ENCODE measurements around the gene HIGD2A. TPM values are rescaled to one million over a fixed set of nuclear protein-coding genes. Genes with fewer than 3 reads are reported as not detected.

The HIGD2A gene
- total and polyA plus RNA-seq, 9 of the 15 experiments (the other 6 are each of a cell fraction or from before 2014, with no cell fraction given), result 94.7 to 264 (median 163) TPM

DNA sequence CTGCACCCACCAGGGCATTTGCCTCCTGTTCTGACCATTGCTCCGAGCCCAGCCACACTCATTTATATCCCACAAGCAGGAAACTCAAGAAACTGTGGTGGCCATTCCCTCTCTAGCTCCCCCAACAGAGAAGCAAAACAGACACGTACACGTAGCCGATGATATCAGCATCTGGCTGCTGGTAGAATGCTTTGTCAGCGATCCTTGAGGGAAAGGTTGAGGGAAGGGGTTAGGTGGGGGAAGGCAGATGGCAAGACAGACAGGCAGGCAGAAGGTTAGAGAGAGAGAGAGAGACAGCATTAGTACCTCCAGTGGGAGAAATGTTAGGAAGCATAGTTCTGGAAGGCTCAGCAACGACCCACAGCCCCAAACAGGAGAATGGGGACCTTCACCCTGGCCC, 7.8 kb downstream of the HIGD2A start (continued):
- TF ChIP-seq PRPF4 (IDR thresholded peaks at IDR 0.05; ENCODE audit: insufficient read depth, low read depth, low read length, poor library complexity, severe bottlenecking) (no peak), NR3C1 (CRISPR knock-in tag; IDR thresholded peaks at IDR 0.05) (no peak), OTX1 (CRISPR knock-in tag; IDR thresholded peaks at IDR 0.05) (no peak), MCM5 (IDR thresholded peaks at IDR 0.05; ENCODE audit: low read depth) (no peak), TAF1 (IDR thresholded peaks at IDR 0.05; ENCODE audit: control insufficient read depth, extremely low read depth, insufficient read depth, low read length, severe bottlenecking) (no peak), ZNF316 (IDR thresholded peaks at IDR 0.05) (peak; percentile 100), FOS (IDR thresholded peaks at IDR 0.05; ENCODE audit: extremely low read depth, insufficient read length) (no peak), L3MBTL2 (IDR thresholded peaks at IDR 0.05) (peak; percentile 36; the same call in 1 of the 2 replicates), CBFA2T3 (IDR thresholded peaks at IDR 0.05) (peak; percentile 26; the same call in 1 of the 2 replicates), RFX1 (IDR thresholded peaks at IDR 0.05) (no peak), TSC22D4 (tag; IDR thresholded peaks at IDR 0.05) (no peak), EWSR1 (IDR thresholded peaks at IDR 0.05; ENCODE audit: borderline replicate concordance, low read depth, partially characterized antibody) (no peak), ZFP36 (IDR thresholded peaks at IDR 0.05; ENCODE audit: low read depth, low read length, partially characterized antibody) (no peak), PRMT5 (CRISPR knock-in tag; IDR thresholded peaks at IDR 0.05) (no peak), MYNN (IDR thresholded peaks at IDR 0.05) (no peak), MYNN (CRISPR knock-in tag; IDR thresholded peaks at IDR 0.05) (no peak), ZNF707 (CRISPR knock-in tag; conservative IDR thresholded peaks at IDR 0.05) (no peak), NR2C2 (CRISPR knock-in tag; IDR thresholded peaks at IDR 0.05) (no peak), NR2C2 (tag; IDR thresholded peaks at IDR 0.05) (no peak), HNRNPLL (IDR thresholded peaks at IDR 0.05; ENCODE audit: low read depth, low read length, poor library complexity, severe bottlenecking) (no peak), NFE2L1 (tag; IDR thresholded peaks at IDR 0.05; ENCODE audit: borderline replicate concordance, low read depth) (no peak), ZNF124 (CRISPR knock-in tag; IDR thresholded peaks at IDR 0.05) (no peak), NFXL1 (CRISPR knock-in tag; IDR thresholded peaks at IDR 0.05) (no peak), ATF1 (CRISPR knock-in tag; IDR thresholded peaks at IDR 0.05) (no peak), ATF1 (tag; IDR thresholded peaks at IDR 0.05) (peak; percentile 85), RFX7 (CRISPR knock-in tag; IDR thresholded peaks at IDR 0.05) (no peak)
- TF ChIP-seq, protein P1, sequence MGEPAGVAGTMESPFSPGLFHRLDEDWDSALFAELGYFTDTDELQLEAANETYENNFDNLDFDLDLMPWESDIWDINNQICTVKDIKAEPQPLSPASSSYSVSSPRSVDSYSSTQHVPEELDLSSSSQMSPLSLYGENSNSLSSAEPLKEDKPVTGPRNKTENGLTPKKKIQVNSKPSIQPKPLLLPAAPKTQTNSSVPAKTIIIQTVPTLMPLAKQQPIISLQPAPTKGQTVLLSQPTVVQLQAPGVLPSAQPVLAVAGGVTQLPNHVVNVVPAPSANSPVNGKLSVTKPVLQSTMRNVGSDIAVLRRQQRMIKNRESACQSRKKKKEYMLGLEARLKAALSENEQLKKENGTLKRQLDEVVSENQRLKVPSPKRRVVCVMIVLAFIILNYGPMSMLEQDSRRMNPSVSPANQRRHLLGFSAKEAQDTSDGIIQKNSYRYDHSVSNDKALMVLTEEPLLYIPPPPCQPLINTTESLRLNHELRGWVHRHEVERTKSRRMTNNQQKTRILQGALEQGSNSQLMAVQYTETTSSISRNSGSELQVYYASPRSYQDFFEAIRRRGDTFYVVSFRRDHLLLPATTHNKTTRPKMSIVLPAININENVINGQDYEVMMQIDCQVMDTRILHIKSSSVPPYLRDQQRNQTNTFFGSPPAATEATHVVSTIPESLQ (CRISPR knock-in tag; IDR thresholded peaks at IDR 0.05), result no peak
- TF ChIP-seq, protein P2, sequence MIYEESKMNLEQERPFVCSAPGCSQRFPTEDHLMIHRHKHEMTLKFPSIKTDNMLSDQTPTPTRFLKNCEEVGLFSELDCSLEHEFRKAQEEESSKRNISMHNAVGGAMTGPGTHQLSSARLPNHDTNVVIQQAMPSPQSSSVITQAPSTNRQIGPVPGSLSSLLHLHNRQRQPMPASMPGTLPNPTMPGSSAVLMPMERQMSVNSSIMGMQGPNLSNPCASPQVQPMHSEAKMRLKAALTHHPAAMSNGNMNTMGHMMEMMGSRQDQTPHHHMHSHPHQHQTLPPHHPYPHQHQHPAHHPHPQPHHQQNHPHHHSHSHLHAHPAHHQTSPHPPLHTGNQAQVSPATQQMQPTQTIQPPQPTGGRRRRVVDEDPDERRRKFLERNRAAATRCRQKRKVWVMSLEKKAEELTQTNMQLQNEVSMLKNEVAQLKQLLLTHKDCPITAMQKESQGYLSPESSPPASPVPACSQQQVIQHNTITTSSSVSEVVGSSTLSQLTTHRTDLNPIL (CRISPR knock-in tag; IDR thresholded peaks at IDR 0.05), result no peak
- TF ChIP-seq, protein P3, sequence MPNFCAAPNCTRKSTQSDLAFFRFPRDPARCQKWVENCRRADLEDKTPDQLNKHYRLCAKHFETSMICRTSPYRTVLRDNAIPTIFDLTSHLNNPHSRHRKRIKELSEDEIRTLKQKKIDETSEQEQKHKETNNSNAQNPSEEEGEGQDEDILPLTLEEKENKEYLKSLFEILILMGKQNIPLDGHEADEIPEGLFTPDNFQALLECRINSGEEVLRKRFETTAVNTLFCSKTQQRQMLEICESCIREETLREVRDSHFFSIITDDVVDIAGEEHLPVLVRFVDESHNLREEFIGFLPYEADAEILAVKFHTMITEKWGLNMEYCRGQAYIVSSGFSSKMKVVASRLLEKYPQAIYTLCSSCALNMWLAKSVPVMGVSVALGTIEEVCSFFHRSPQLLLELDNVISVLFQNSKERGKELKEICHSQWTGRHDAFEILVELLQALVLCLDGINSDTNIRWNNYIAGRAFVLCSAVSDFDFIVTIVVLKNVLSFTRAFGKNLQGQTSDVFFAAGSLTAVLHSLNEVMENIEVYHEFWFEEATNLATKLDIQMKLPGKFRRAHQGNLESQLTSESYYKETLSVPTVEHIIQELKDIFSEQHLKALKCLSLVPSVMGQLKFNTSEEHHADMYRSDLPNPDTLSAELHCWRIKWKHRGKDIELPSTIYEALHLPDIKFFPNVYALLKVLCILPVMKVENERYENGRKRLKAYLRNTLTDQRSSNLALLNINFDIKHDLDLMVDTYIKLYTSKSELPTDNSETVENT (CRISPR knock-in tag; IDR thresholded peaks at IDR 0.05), result no peak
